ENCODE results near the gene FAM241A.

The FAM241A gene

GRCh38 chr4:112231779-112232713 is 86.8 kb downstream of the FAM241A start, which contains the start of gene AP1AR:
TSS of gene AP1AR (plus strand) at chr4:112231787. CDS start at chr4:112232092, 305 bp downstream.
- in situ Hi-C loops (cut with MboI; ENCODE audit: low pct_unique_long_range_greater_than_20kb, low sequenced_read_pairs, unreplicated experiment), result loop anchor here (10.0 kb wide), 1 partner anchor 137 kb away; no protein-coding TSS in a partner anchor
- TF ChIP-seq, protein P1, sequence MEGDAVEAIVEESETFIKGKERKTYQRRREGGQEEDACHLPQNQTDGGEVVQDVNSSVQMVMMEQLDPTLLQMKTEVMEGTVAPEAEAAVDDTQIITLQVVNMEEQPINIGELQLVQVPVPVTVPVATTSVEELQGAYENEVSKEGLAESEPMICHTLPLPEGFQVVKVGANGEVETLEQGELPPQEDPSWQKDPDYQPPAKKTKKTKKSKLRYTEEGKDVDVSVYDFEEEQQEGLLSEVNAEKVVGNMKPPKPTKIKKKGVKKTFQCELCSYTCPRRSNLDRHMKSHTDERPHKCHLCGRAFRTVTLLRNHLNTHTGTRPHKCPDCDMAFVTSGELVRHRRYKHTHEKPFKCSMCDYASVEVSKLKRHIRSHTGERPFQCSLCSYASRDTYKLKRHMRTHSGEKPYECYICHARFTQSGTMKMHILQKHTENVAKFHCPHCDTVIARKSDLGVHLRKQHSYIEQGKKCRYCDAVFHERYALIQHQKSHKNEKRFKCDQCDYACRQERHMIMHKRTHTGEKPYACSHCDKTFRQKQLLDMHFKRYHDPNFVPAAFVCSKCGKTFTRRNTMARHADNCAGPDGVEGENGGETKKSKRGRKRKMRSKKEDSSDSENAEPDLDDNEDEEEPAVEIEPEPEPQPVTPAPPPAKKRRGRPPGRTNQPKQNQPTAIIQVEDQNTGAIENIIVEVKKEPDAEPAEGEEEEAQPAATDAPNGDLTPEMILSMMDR (IDR thresholded peaks at IDR 0.05; ENCODE audit: extremely low read depth, insufficient read depth, missing control alignments), result peak; percentile 33
- peak; percentile 90 for DNase-seq (ENCODE audit: low spot score)

DNA sequence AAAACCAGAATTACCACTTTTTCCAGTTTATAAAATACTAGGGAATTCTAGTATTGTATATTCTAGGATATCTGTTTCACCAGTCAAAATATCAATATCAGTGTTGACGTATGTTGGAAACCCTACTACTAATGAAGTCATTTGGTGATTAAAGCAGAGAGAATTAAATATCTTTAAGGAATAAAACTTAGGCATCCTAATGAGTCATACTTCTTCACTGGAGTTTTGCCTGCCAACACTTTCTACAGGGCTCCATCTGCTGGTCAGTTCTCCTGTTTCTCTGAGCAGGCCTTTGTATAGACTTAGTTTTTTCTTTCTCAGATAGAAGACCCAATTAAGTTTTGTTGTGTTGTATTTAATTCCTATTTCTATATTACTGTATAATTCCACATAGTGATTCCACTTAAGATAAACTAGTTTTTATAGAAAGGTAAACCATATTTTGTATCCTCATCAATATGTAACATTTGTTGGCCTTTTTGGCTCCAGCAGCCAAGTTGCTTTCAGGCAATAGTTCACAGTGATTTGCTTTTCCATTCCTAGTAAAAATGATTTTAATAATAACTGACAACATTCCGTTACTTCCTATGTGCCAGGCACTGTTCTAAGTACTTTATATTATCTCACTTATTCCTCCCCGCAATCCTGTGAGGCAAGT is 89.8 kb downstream of the FAM241A start:
- peak; percentile 53 for DNase-seq (ENCODE audit: low spot score)
- in situ Hi-C loops (cut with MboI; ENCODE audit: low pct_unique_long_range_greater_than_20kb, low sequenced_read_pairs, unreplicated experiment), result loop anchor here (10.0 kb wide), 1 partner anchor 140 kb away; no protein-coding TSS in a partner anchor
- TF ChIP-seq, protein P1 (IDR thresholded peaks at IDR 0.05; ENCODE audit: extremely low read depth, insufficient read depth, missing control alignments), result peak; percentile 75

GRCh38 chr4:112236040-112236439 is 90.8 kb downstream of the FAM241A start:
- TF ChIP-seq, protein P1 (IDR thresholded peaks at IDR 0.05; ENCODE audit: extremely low read depth, insufficient read depth, missing control alignments), result no peak
- DNase-seq (ENCODE audit: low spot score), result no peak
- in situ Hi-C loops (cut with MboI; ENCODE audit: low pct_unique_long_range_greater_than_20kb, low sequenced_read_pairs, unreplicated experiment), result loop anchor here (10.0 kb wide), 1 partner anchor 141 kb away; no protein-coding TSS in a partner anchor

GRCh38 chr4:112238833-112239232 is 93.6 kb downstream of the FAM241A start:
- TF ChIP-seq, protein P1 (IDR thresholded peaks at IDR 0.05; ENCODE audit: extremely low read depth, insufficient read depth, missing control alignments), result no peak
- in situ Hi-C loops (cut with MboI; ENCODE audit: low pct_unique_long_range_greater_than_20kb, low sequenced_read_pairs, unreplicated experiment), result loop anchor here (10.0 kb wide), 1 partner anchor 144 kb away; no protein-coding TSS in a partner anchor
- no peak for DNase-seq (ENCODE audit: low spot score)

Data from GM13977 (cell line).